Prostate gland (tissue), 2 donors: Measurements from ENCODE around the gene FYCO1.

ENCODE experiments used
- POLR2A ChIP-seq: fragments of 450-650 bp; IDR thresholded peaks from one replicate; pipeline ENCODE4 v1.6.1; 2016; ENCODE audit warnings: antibody characterized with exemption, mild to moderate bottlenecking
- TF ChIP-seq, protein P1 (sequence below), 4 experiments: fragments of 200-600 bp in 2 of 4; fragments of 450-650 bp in 2 of 4; sonication (generic) in 2 of 4; IDR thresholded peaks; 1 replicate in 3 of 4; 2 replicates in 1 of 4; pipeline ENCODE4 v1.5.1; 2016 to 2019; ENCODE audit warnings: antibody characterized with exemption in 4 of 4, mild to moderate bottlenecking in 2 of 4, moderate library complexity in 2 of 4

- no peak for TF ChIP-seq POLR2A
- TF ChIP-seq, protein P1, sequence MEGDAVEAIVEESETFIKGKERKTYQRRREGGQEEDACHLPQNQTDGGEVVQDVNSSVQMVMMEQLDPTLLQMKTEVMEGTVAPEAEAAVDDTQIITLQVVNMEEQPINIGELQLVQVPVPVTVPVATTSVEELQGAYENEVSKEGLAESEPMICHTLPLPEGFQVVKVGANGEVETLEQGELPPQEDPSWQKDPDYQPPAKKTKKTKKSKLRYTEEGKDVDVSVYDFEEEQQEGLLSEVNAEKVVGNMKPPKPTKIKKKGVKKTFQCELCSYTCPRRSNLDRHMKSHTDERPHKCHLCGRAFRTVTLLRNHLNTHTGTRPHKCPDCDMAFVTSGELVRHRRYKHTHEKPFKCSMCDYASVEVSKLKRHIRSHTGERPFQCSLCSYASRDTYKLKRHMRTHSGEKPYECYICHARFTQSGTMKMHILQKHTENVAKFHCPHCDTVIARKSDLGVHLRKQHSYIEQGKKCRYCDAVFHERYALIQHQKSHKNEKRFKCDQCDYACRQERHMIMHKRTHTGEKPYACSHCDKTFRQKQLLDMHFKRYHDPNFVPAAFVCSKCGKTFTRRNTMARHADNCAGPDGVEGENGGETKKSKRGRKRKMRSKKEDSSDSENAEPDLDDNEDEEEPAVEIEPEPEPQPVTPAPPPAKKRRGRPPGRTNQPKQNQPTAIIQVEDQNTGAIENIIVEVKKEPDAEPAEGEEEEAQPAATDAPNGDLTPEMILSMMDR (IDR thresholded peaks at IDR 0.05): no peak
These were observed 31.5 kb upstream of the FYCO1 start, which contains the start of gene XCR1 for GRCh38 chr3:46027021-46027705.
